Brain microvascular endothelial cell (primary cell): Measurements from ENCODE around the gene RAPGEF1.
A peak's percentile ranks its signal among the peaks of the same experiment; 100 is the strongest.

Experiments
- DNase-seq: peaks from one replicate; pipeline ENCODE4 v3.0.0-alpha.2; 2020
- H3K27ac ChIP-seq: fragments of 250-450 bp; sonication (Bioruptor Pico); 2 replicates; pipeline ENCODE4 v1.5.1; 2020; ENCODE audit warnings: mild to moderate bottlenecking, moderate library complexity
- H3K27me3 ChIP-seq: fragments of 250-450 bp; sonication (Bioruptor Pico); replicated peaks from 2 replicates; pipeline ENCODE4 v1.5.1; 2020; ENCODE audit warnings: mild to moderate bottlenecking
- H3K36me3 ChIP-seq: fragments of 250-450 bp; sonication (Bioruptor Pico); replicated peaks from 2 replicates; pipeline ENCODE4 v1.5.1; 2020; ENCODE audit warnings: mild to moderate bottlenecking
- H3K4me3 ChIP-seq: 2 replicates; pipeline ENCODE4 v1.5.1; 2011; ENCODE audit warnings: low read depth, mild to moderate bottlenecking, control low read depth, low read length, moderate library complexity
- in situ Hi-C: cut with HindIII; loops from 2 replicates; pipeline ENCODE4 v1.10.0; 2017; ENCODE audit warnings: low sequenced_read_pairs, low pct_ligation_motif_present
- TF ChIP-seq, protein P1 (sequence below): IDR thresholded peaks from 2 replicates; pipeline ENCODE4 v1.5.1; 2011; ENCODE audit warnings: low read depth, mild to moderate bottlenecking, moderate library complexity, low read length, control low read depth, inconsistent platforms; ENCODE audit errors: missing control alignments

The RAPGEF1 gene

DNA sequence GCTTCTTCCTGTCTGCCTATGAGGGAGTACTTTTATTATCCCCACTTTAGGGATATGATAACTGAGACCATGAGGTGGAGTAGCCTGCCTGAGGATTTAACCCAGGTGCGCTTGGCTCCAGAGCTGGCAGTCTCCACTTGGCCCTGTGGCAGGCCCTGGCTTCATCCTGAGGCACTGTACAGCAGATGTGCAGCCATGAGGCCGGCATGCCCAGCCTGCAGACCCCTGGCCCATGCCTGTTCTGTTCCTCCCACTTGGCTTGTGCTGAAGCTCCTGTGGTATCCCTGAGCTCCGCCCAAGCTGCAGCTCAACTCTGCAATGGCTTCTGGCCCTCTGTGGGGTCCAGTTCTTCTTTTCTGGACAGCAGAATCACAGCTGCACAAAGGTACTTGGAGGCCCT is 31.8 kb upstream of the RAPGEF1 start:
- in situ Hi-C loops, result no loop called here
- TF ChIP-seq, protein P1, sequence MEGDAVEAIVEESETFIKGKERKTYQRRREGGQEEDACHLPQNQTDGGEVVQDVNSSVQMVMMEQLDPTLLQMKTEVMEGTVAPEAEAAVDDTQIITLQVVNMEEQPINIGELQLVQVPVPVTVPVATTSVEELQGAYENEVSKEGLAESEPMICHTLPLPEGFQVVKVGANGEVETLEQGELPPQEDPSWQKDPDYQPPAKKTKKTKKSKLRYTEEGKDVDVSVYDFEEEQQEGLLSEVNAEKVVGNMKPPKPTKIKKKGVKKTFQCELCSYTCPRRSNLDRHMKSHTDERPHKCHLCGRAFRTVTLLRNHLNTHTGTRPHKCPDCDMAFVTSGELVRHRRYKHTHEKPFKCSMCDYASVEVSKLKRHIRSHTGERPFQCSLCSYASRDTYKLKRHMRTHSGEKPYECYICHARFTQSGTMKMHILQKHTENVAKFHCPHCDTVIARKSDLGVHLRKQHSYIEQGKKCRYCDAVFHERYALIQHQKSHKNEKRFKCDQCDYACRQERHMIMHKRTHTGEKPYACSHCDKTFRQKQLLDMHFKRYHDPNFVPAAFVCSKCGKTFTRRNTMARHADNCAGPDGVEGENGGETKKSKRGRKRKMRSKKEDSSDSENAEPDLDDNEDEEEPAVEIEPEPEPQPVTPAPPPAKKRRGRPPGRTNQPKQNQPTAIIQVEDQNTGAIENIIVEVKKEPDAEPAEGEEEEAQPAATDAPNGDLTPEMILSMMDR, result no peak
- DNase-seq, result no peak

DNA sequence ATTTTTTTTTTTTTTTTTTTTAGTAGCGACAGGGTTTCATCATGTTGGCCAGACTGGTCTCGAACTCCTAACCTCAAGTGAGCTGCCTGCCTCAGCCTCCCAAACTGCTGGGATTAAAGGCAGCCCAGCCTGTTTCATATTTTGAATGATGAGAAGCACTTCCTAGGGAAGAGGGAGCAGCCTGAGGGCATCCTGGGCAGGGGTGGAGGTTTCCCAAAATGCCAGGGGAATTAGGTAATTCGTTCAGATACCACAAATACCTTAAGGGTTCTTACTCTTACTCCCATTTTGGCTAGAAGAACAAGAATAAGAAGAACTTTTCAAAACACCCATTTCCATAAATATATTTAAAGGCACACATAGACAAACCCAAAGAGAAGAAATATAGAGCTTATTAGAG is 29.5 kb upstream of the RAPGEF1 start:
- Histone ChIP-seq H3K4me3 (no peak overlapping the region), H3K27ac (no peak overlapping the region), H3K27me3 (peaks cover 14% of the 10 kb centered on the region), H3K36me3 (no peaks in the 10 kb centered on the region)
- in situ Hi-C loops, result no loop called here
- DNase-seq, result no peak
- TF ChIP-seq, protein P1, result no peak

More for the DNA sequence above, 31.8 kb upstream of the RAPGEF1 start:
- H3K27ac ChIP-seq, result no peak overlapping the region
- H3K4me3 ChIP-seq, result no peak overlapping the region
- H3K27me3 ChIP-seq, result peaks cover 4% of the 10 kb centered on the region
- H3K36me3 ChIP-seq, result no peaks in the 10 kb centered on the region

DNA sequence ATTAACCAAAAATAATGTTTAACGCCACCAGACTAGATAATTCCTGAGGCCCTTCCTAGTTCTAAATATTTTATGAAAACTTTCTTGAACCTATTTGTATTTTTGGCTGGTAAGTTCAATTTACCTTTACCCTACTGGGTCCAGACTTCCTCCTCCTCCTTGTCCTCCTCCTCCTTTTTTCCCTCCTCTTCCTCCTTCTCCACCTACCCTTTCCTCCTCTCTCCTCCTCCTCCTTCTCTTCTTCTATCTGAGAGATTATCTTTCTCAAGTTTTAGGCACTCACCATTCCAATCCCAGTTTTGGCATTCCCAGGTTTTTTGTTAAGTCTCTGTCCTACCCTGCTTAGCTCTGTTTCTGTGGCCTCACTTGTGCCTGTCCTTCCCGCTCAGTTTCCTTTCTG is 24.7 kb upstream of the RAPGEF1 start:
- Histone ChIP-seq H3K4me3 (no peak overlapping the region), H3K27me3 (peaks cover 10% of the 10 kb centered on the region), H3K27ac (no peak overlapping the region), H3K36me3 (no peaks in the 10 kb centered on the region)
- in situ Hi-C loops, result no loop called here
- DNase-seq, result no peak
- TF ChIP-seq, protein P1, result no peak

DNA sequence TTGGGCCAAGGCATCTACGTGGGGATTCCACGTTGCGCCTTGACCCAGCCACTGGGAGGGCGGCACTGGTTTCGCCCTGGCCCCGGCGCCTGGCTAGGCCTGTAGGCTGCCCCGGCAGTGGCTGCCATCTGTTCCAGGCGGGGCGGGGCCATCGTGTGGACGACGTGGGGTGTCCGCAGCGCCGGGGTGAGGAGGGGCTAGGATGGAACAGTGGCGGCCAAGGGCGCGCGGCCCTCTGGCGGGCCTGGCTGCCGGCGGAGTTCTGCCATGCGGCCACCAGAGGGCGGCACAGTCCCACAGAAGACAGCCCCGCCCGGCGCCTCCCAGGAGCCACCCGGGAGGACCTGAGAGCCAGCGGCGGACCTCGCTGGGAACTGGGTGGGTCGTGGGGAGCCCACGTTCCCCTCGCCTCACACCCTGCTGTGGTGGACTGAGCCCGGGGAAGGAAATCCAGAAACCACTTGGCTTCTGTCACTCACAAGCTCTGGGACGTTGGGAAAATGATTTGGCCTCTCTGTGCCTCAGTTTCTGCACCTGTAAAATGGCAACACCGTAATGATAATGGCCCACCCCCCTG is 22.6 kb upstream of the RAPGEF1 start:
- Histone ChIP-seq H3K4me3 (no peak overlapping the region), H3K27ac (no peak overlapping the region), H3K36me3 (no peaks in the 10 kb centered on the region), H3K27me3 (peaks cover 19% of the 10 kb centered on the region)
- TF ChIP-seq, protein P1, result peak; percentile 69
- peak; percentile 11 for DNase-seq
- in situ Hi-C loops, result no loop called here

DNA sequence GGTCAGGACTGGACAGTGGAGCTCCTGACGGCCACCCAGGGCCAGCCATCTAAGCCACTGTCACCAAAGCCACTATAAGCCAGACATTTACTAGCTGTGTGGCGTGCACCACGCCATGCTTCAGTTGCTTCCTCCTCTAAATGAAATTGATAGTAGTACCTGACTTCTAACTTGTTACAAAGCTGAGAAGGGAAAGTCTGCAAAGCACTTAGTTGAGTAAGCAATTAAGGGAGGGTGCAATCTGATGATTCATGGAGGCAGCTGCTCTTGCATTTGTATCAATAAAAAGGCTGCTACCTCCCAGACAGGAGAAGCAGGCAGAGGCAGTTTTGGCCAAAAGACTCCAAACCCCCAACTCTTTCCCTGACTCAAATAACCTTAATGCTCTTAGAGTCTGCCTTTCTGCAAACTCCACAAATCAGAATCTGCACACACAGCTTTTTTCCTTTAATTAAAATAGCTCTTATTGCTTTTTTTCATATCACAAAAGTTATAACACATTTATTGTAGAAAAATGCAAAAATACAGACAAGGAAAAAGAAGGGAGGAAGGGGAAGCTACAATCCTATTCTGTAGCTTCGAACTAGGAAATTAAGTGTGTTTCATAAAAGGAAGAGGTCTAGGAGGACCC is 19.3 kb upstream of the RAPGEF1 start:
- TF ChIP-seq, protein P1, result no peak
- Histone ChIP-seq H3K4me3 (no peak overlapping the region), H3K27ac (no peak overlapping the region), H3K36me3 (no peaks in the 10 kb centered on the region), H3K27me3 (peaks cover 10% of the 10 kb centered on the region)
- no peak for DNase-seq
- in situ Hi-C loops, result no loop called here

DNA sequence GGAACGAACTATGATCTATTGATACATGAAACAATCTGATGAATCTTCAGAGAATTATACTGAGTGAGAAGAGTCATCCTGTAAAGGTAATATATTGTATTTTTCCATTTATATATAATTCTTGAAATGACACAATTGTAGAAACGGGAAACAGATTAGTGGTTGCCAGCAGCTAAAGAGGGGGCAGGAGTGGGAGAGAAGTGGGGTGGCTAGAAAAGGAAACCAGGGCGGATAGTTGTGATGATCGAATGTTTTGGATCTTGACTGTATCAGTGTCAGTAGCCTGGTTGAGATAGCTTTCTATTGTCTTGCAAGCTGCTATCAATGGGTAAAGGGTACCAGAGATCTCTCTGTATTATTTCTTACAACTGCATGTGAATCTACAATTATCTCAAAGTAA is 17.7 kb upstream of the RAPGEF1 start:
- no peak for DNase-seq

More for the DNA sequence above, 17.7 kb upstream of the RAPGEF1 start:
- H3K36me3 ChIP-seq, result no peaks in the 10 kb centered on the region
- H3K27me3 ChIP-seq, result peaks cover 10% of the 10 kb centered on the region
- TF ChIP-seq, protein P1, result no peak
- H3K4me3 ChIP-seq, result no peak overlapping the region
- in situ Hi-C loops, result no loop called here
- no peak overlapping the region for H3K27ac ChIP-seq
